ENCODE results near the gene EIF3B. TPM values are rescaled to one million over a fixed set of nuclear protein-coding genes. Genes with fewer than 3 reads are reported as not detected.

The EIF3B gene
- total RNA-seq, 6 experiments from 2014 or later, result 175 to 207 (median 180) TPM

DNA sequence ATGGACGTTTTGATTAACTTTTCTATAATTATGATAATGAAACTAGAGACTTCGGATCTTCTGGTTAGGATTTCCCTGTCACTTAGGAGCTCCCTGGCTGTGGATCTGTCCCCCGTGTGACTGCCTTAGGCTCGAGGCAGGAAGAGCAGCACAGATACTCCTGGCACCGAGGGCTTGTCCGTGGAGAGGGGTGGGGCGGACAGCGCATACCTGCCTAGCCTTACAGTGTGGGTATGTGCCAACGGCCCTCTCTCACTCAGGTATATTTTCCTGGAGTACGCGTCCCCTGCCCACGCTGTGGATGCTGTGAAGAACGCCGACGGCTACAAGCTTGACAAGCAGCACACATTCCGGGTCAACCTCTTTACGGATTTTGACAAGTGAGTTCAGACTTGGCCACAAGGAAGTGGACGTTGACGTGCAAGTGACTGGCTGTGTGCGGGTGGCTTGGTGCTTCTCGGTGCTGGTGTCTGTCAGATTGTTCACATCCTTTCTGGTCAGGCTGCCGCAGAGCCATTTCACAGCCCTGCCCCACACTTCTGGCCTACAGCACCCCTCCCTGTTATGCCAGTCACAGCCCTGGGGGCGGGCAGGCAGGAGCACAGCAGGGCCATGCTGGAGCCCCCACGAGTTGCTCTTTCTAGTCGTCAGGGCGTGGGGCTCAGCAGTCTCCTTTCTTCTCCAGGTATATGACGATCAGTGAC, 7.9 kb downstream of the EIF3B start:
- TF ChIP-seq, protein P1, sequence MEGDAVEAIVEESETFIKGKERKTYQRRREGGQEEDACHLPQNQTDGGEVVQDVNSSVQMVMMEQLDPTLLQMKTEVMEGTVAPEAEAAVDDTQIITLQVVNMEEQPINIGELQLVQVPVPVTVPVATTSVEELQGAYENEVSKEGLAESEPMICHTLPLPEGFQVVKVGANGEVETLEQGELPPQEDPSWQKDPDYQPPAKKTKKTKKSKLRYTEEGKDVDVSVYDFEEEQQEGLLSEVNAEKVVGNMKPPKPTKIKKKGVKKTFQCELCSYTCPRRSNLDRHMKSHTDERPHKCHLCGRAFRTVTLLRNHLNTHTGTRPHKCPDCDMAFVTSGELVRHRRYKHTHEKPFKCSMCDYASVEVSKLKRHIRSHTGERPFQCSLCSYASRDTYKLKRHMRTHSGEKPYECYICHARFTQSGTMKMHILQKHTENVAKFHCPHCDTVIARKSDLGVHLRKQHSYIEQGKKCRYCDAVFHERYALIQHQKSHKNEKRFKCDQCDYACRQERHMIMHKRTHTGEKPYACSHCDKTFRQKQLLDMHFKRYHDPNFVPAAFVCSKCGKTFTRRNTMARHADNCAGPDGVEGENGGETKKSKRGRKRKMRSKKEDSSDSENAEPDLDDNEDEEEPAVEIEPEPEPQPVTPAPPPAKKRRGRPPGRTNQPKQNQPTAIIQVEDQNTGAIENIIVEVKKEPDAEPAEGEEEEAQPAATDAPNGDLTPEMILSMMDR (IDR thresholded peaks at IDR 0.05), result no peak
- Mint-ChIP-seq H3K36me3 (ENCODE audit: low read depth) (peaks cover 27% of the 10 kb centered on the region), H3K27ac (no peak overlapping the region), H3K4me1 (ENCODE audit: low read depth) (peaks cover 23% of the 10 kb centered on the region), H3K4me3 (no peak overlapping the region), H3K27me3 (ENCODE audit: insufficient read depth) (no peaks in the 10 kb centered on the region; the same call in none of the 2 replicates), H3K9me3 (no peaks in the 10 kb centered on the region)
- no peak for DNase-seq

DNA sequence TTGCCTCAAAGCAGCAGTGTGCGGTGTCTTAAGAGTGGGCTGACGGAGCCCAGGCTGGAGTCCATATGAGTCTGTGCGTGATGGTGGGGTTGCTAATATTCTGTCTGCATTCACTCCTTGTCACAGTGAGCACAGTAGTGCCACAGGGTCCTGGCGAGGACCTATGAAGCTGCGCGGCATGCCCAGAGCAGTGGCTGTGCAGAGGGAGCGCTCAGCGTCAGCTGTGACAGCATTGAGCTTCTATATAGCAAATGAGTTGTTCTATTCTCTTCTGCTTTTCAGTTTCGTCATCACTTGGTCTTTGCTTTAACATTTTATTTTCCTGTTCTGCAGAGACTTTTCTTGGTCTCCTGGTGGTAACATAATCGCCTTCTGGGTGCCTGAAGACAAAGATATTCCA, 14.5 kb downstream of the EIF3B start:
- no peaks in the 10 kb centered on the region; the same call in none of the 2 replicates for H3K27me3 Mint-ChIP-seq (ENCODE audit: insufficient read depth)
- TF ChIP-seq, protein P1 (IDR thresholded peaks at IDR 0.05), result no peak
- no peak overlapping the region for H3K27ac Mint-ChIP-seq
- DNase-seq, result no peak
- no peak overlapping the region for H3K4me3 Mint-ChIP-seq
- no peaks in the 10 kb centered on the region for H3K4me1 Mint-ChIP-seq (ENCODE audit: low read depth)
- H3K36me3 Mint-ChIP-seq (ENCODE audit: low read depth), result peaks cover 35% of the 10 kb centered on the region
- H3K9me3 Mint-ChIP-seq, result no peaks in the 10 kb centered on the region

DNA sequence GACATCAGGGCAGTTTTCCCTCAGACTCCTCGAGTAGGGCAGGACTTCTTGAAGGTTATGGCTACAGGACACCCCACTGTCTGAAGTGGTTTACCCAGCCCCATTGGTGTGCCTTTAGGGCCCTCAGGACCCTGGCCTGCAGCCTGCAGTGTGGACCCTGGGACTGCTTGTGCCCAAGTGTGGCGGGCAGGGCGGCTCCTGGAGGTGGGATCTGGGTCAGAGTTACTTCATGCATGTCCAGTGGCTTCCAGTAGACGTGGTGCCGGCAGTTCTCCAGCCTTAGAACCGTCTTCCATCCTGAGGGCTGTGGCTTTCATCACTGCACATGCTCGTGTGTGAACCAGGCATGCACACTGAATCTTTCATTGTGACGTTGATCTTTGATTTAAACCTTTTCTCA, 16.7 kb downstream of the EIF3B start:
- H3K4me1 Mint-ChIP-seq (ENCODE audit: low read depth), result no peaks in the 10 kb centered on the region
- DNase-seq, result no peak
- H3K27ac Mint-ChIP-seq, result no peak overlapping the region
- H3K4me3 Mint-ChIP-seq, result no peak overlapping the region
- H3K9me3 Mint-ChIP-seq, result no peaks in the 10 kb centered on the region
- H3K27me3 Mint-ChIP-seq (ENCODE audit: insufficient read depth), result no peaks in the 10 kb centered on the region; the same call in none of the 2 replicates
- TF ChIP-seq, protein P1 (IDR thresholded peaks at IDR 0.05), result no peak
- peaks cover 39% of the 10 kb centered on the region for H3K36me3 Mint-ChIP-seq (ENCODE audit: low read depth)

DNA sequence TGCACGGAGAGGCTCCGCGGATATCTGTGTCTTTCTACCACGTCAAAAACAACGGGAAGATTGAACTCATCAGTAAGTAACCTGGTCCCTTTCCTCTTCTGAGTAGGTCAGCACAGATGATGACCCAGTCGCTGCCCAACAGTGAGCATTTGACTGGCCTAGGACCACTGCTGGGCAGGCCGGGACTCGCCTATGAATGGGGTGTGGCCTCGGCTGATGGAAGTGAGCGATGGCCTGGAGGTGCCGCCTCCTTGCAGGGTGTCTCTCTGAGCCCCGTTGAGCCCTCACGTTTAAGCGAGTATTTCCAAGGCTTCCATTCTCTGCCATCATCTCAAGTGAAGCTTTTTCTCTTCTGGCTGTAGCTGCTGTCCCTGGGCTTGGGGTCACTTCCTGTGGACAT, 18.1 kb downstream of the EIF3B start:
- Mint-ChIP-seq H3K27me3 (ENCODE audit: insufficient read depth) (peaks cover 2% of the 10 kb centered on the region), H3K4me3 (no peak overlapping the region), H3K36me3 (ENCODE audit: low read depth) (peaks cover 52% of the 10 kb centered on the region), H3K9me3 (peaks cover 2% of the 10 kb centered on the region; the same call in 1 of the 2 replicates), H3K27ac (no peak overlapping the region), H3K4me1 (ENCODE audit: low read depth) (no peaks in the 10 kb centered on the region)
- TF ChIP-seq, protein P1 (IDR thresholded peaks at IDR 0.05), result no peak
- DNase-seq, result no peak

DNA sequence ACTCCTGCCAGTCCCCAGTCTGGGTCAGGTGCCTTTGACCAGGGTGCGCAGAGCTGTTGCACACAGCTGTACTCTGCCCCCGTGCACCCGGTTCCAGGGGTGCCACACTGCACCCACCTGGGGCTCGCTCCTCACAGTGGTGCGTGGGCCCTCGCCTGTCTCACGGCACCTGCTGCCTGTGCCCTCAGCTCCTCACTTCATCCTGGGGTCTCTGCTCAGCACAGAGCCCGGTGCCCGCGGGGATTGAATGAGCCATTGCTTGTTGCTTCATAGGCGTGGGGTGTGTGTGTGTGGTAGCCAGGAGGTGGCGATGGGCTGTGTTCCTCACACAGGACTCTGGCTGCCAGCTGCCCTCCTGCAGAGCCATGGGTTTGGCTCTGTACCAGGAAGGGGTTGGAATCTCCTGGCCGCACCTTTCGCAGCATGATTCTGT, 18.5 kb downstream of the EIF3B start:
- no peak overlapping the region for H3K4me3 Mint-ChIP-seq
- H3K27me3 Mint-ChIP-seq (ENCODE audit: insufficient read depth), result peaks cover 2% of the 10 kb centered on the region
- peaks cover 56% of the 10 kb centered on the region for H3K36me3 Mint-ChIP-seq (ENCODE audit: low read depth)
- H3K27ac Mint-ChIP-seq, result no peak overlapping the region
- TF ChIP-seq, protein P1 (IDR thresholded peaks at IDR 0.05), result no peak; the same call in 1 of the 2 replicates
- H3K4me1 Mint-ChIP-seq (ENCODE audit: low read depth), result no peaks in the 10 kb centered on the region
- H3K9me3 Mint-ChIP-seq, result peaks cover 4% of the 10 kb centered on the region; the same call in 1 of the 2 replicates
- DNase-seq, result no peak

All from HFFc6 (cell line).